ENCODE measurements around the gene JCAD.
"Not testable (repeated sequence)": the region's sequence is repeated elsewhere in the genome, so short reads cannot be mapped to it uniquely, and the experiment has no call there.

The JCAD gene

DNA sequence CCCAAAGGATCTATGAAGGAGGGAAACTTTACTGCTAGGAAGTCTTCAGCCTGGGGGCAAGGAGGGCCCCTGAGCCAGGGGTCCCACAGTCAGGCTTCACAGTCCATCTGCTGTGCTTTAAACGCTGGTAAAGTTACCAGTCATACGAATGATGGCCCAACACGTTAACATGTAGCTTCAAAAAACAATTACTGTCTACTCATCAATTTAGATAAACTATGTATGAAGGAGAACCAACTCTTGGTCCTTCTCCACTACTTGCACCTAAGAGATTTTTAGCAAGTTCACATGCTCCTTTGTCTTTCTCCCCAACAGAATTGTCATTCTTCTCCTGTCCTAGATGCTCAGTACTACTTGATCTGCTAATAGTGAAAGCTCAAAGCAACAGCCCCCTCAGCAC lies 16.6 kb downstream of the JCAD start:
- no peak for DNase-seq

DNA sequence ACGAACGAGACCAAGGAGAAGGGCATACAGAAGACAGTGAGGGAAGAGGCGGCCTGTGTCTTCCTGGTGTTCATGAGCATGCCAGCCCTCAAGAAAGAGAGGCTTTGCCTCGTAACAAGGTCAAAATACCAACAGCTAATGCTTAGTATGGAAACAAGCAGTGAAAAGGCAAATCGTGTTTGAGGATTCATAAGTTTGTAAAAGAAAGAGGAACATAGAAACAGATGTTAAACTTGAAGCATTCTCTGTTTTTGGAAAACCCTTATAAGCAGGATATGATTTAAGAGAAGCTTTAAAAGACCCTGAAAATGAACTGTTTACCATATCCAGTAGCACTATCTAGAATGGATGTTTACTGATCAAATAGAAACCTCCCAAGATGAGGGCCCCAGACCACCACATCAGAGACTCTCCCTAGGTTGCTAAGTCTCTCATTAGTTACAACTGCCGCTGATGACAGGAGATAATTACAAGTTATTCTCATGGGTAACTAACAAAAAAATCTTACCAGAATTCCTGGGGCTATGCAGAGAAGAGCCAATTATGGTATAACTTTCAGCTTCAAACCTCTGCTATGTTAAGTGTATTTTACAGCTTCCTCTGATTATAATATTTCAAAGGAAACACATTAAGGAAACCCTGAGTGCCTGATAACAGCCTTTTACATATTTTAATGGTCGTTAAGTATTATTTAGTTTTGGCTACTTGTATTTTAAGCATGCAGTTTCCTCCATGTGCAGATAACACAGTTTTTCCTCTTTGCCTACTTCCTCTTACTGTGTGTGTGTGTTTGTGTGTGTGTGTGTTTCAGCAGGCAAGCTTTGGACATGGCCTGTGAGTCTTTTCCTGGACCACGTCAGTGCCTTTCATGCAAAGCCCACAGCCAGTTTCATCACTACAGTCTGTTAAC lies 17.9 kb downstream of the JCAD start:
- DNase-seq = no peak

DNA sequence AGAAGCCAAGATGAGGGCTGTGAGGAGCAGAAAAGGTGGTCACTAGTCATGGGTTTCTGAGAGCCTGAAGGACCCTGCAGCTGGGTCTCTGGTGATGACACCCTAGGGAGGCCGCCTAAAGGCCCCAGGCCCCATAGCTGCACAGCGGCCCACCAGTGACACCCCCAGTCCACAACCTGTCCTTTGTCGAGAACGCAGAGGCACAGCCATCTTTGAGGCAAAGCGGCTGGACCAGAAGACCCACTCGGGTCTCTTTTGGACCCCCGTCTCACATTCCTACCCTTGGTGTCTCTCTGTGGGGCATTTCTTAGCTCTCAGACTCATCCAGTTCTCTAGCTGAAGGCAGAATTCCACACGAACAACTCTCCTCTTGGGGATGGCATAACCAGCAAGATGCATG lies 18.8 kb downstream of the JCAD start:
- no peak for DNase-seq

- no peak for DNase-seq
These were observed 19.4 kb downstream of the JCAD start for GRCh38 chr10:30039988-30040387.

DNA sequence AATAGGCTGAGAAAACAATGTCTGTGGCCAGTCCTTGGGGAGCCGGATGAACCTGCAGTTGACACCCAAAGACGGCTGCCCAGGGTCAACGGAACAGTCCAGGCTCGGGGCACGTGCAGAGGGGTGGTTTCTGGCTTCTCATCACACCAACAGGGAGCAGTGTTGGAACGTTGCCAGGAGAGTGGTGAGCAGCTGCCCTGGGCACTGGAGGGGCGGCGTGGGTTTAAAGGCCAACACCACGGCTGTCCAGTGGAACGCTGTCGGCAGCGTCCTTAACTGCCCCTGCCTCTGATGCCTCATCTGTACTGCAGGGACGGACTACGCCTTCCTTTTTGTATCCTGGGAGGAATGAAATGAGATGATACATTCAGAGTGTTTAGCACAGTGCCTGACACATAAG lies 19.8 kb downstream of the JCAD start:
- DNase-seq = no peak

GRCh38 chr10:30038781-30039536 lies 20.4 kb downstream of the JCAD start:
- DNase-seq = no peak

DNA sequence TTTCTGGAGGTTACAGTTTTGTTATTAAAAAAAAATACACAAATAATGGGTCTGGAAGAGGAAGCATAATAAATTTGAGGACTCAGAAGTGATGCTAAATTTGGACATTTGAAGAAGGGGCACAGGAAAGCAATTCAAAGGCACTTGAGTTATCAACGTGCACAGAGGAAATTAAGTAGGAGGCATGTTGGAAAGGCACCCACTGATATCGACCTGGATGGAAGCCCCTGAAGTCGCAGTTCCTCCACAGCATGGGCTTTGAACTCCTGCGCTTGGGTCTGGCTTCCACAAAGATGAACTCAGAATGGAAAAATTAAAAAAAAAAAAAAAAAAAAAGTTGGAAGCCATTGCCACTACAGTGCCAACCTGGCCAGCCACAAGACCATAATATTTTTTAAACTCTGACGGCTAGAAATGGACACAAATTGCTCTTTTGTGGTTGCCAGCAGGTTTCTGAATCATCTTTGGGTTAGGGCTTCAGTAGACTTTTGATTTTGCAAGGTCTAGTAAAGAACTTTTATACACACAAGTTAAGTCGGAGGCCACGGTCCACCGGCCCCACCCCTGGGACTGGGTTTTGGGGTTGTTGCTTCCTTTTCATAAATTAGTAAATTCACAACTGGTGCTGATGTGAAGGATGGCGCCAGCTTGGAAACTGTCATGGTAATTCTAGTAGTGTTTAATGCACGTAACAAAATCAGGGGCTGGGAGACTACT lies 21.6 kb downstream of the JCAD start:
- DNase-seq = no peak

GRCh38 chr10:30036811-30037210 lies 22.6 kb downstream of the JCAD start:
- DNase-seq = no peak

DNA sequence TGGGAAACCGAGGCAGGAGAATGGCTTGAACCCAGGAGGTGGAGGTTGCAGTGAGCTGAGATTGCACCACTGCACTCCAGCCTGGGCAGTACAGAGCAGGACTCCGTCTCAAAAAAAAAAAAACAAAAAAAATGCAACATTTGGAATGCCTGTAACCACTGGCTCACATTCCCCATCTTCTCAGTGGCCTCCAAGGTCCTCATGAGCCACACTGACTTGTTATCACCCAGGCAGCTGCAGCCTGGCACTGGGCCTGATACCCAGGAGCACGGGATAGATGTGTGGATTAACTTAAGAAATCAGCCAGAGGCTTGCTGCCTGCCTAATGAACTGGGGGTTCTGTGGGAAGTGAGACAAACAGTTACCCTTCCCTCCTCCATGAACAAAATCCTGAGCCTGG lies 23.0 kb downstream of the JCAD start:
- DNase-seq = no peak

- no peak for DNase-seq
These were observed 24.8 kb downstream of the JCAD start for GRCh38 chr10:30034433-30035137.

GRCh38 chr10:30032125-30032524 lies 27.3 kb downstream of the JCAD start:
- DNase-seq = no peak

GRCh38 chr10:30029872-30030256 lies 29.5 kb downstream of the JCAD start:
- no peak for DNase-seq

DNA sequence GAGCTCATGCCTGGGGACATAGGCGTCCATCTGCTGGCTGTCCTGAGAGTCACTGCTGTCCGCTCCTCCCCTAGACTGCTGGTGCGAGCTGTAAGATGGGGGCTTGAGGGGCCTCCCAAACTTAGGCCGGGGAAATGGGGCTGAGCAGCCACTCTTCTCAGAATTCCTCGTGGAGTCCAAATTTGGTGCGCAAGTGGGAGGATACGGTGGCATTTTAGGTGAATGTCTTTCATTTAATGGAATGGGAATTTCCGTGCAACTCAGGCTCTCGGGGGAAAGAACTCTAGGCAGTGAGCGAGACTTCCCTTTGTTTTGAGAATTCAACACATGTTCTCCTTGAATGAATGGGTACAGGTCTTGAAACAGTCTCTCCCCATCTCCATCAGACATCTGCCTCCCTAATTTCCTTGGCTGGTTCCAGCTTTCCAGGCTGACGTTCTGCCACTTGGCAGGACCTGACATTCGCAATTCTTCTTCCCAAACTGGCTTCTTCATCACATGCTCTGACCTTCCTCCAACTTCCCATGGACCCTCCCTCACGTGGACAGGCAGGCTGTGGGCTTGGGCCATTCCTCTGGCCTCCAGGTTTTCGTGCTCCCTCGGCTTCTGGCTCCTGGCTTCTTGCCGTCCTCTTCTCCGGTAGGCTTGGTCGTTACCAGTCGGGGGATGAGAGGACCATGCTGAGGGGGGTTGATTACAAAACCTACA lies 30.1 kb downstream of the JCAD start:
- no peak for DNase-seq

- no peak for DNase-seq
These were observed 30.7 kb downstream of the JCAD start for GRCh38 chr10:30028738-30029030.

DNA sequence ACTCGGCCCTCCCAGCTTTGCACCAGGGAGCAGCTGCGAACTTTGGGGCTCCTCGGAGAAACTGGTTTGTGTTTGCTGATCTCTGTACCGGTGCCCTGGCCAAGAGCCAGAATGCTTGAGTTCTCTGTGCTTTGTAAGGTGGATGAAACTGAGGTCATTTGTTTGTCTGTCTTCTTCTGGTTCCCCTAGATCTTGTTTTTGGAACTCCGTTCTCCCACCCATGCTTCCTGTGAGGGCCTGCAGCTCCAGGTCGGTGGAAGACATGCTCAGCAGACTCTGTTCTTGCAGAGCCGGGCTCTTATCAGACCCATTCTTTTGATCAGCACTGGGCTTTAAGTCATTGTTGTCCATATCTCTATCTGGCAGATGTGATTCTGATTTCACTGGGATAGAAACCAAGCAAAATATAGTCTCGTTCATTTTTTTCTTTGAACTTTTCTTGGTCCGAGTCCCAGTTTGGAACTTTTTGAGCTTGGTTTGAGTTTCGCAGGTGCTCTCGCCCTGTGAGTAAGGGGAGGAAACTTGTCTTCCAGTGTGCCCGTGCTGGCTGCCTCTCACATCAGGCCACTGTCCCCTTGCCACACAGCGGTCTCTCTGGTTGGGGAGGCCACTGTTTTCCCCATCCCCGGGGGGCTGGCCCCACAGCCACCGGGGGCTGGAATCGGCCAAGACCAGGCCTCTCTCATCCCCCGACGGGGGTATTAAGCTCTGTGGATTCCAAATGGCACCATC lies 31.2 kb downstream of the JCAD start:
- DNase-seq = no peak

- peak; percentile 70 for DNase-seq
These were observed 32.1 kb downstream of the JCAD start for GRCh38 chr10:30027057-30028005.

GRCh38 chr10:30026578-30026977 lies 32.8 kb downstream of the JCAD start:
- DNase-seq = no peak

GRCh38 chr10:30026080-30026479 lies 33.3 kb downstream of the JCAD start:
- DNase-seq = no peak

DNA sequence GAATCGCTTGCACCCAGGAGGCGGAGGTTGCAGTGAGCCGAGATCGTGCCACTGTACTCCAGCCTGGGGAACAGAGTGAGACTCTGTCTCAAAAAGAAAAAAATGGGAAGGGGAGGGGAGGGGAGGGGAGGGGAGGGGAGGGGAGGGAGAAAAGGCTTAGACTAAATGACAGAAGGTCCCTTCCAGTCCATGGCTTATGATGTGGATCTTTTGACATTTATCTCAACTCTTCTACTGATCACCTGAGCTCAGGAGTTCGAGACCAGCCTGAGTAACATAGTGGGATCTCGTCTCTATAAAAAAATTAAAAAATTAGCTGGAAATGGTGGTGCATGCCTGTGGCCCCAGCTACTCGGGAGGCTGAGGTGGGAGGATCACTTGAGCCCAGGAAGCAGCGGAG lies 34.0 kb downstream of the JCAD start:
- not testable (repeated sequence) for DNase-seq

- no peak for DNase-seq
These were observed 36.8 kb downstream of the JCAD start for GRCh38 chr10:30022590-30022989.

Measured in effector CD4-positive, alpha-beta T cell (primary cell).